Heart right ventricle (tissue), 16 donors: Measurements from ENCODE around the gene ABCA8. TPM values are rescaled to one million over a fixed set of nuclear protein-coding genes. Genes with fewer than 3 reads are reported as not detected.
A peak's percentile ranks its signal among the peaks of the same experiment; 100 is the strongest.
"Not testable (repeated sequence)": the region's sequence is repeated elsewhere in the genome, so short reads cannot be mapped to it uniquely, and the experiment has no call there.

Experiments used
- ATAC-seq, 8 donors: fragments of 200-7000 bp; cut with Tn5 transposase; one replicate each; pipeline ENCODE4 v1.9.1; 2020; ENCODE audit warnings: mild to moderate bottlenecking in 8 of 8, moderate library complexity in 8 of 8, moderate number of reproducible peaks in 1 of 8
- DNase-seq, 2 donors: peaks; one replicate each; pipeline ENCODE4 v3.0.0-alpha.2; 2020
- H3K27ac ChIP-seq, 10 donors: fragments of 200-600 bp; sonication (generic) in 2 of 10; one replicate each; pipeline versions ENCODE4 v1.5.0 to v1.8.0; 2020 to 2022; ENCODE audit warnings: mild to moderate bottlenecking in 3 of 10
- H3K27me3 ChIP-seq, 7 donors: fragments of 200-600 bp; one replicate each; pipeline ENCODE4 v1.8.0; 2021 to 2022; ENCODE audit warnings: mild to moderate bottlenecking in 2 of 7
- H3K36me3 ChIP-seq, 9 donors: fragments of 200-600 bp; sonication (generic) in 1 of 9; one replicate each; pipeline versions ENCODE4 v1.5.0 to v1.8.0; 2020 to 2022; ENCODE audit warnings: mild to moderate bottlenecking in 2 of 9
- H3K4me1 ChIP-seq, 9 donors: fragments of 200-600 bp; sonication (generic) in 1 of 9; one replicate each; pipeline versions ENCODE4 v1.5.0 to v1.8.0; 2020 to 2022; ENCODE audit warnings: mild to moderate bottlenecking in 4 of 9
- H3K4me3 ChIP-seq, 10 donors: fragments of 200-600 bp; sonication (generic) in 2 of 10; one replicate each; pipeline versions ENCODE4 v1.5.0 to v1.8.0; 2020 to 2022; ENCODE audit warnings: mild to moderate bottlenecking in 7 of 10, moderate library complexity in 2 of 10
- H3K9me3 ChIP-seq, 11 donors: fragments of 200-600 bp in 10 of 11; sonication (generic) in 2 of 11; one replicate each; pipeline versions ENCODE4 v1.5.0 to v1.8.0; 2013 to 2022; ENCODE audit warnings: mild to moderate bottlenecking in 2 of 11, control low read depth in 1 of 11, moderate library complexity in 1 of 11
- WGBS, 2 donors: extraction: QIAGEN DNeasy Blood & Tissue Kit; methylation state at CpG; one replicate each; pipeline ENCODE4 v1.1.7; 2013; ENCODE audit warnings: inconsistent platforms in 1 of 2; 5-methylcytosine and 5-hydroxymethylcytosine counted together
- intact Hi-C, 10 donors: fragments of 100-400 bp; cut with DNase I; formaldehyde crosslinking; loops; one replicate each; pipeline versions ENCODE4 v1.11.1 to v1.14.2; 2022
- polyA plus RNA-seq, 2 donors: library from polyadenylated mRNA; stranded (reverse); fragments of 200-250 nt; gene quantifications; one replicate each; pipeline ENCODE4 v1.2.3, GENCODE V29; 2013
- total RNA-seq, 10 donors: library from RNA; stranded (reverse); fragmentation: NEBNext Ultra II Directional in 3 of 10; extraction: Animal tissue kit (Norgen Biotek cat#: 25700) in 3 of 10; gene quantifications; one replicate each; pipeline versions ENCODE4 v1.2.1 to v1.2.4, GENCODE V29; 2021 to 2023
- TF ChIP-seq, protein P1 (sequence below), 9 donors: fragments of 200-600 bp; sonication (generic) in 2 of 9; IDR thresholded peaks; one replicate each; pipeline versions ENCODE4 v1.5.0 to v1.8.0; 2021 to 2022; ENCODE audit warnings: antibody characterized with exemption in 9 of 9, mild to moderate bottlenecking in 5 of 9, moderate library complexity in 1 of 9
- donor health status: Arrhythmogenic right ventricular cardiomyopathy.
- donor health status: ischemic (EF 13 %, LVEDD 7.1; RV severe dilation, severe dysfunction).
- donor health status: healthy with polysubstance abuse.
- donor health status: DM: no; HTN: yes; CAD: no.
- donor health status: DM: no; HTN: no; CAD: no.
- donor health status: ischemic (EF 25% LVEDD 6.9; RV normal size, moderate dysfunction).
- donor health status: ischemic (EF 25% LVEDD 5.7; RV mildly dilated, moderate dysfunction).
- donor health status: healthy.
- donor health status: DM: yes; HTN: yes; CAD: no.
- donor health status: Ischemic cardiomyopathy.
- donor health status: ischemic (EF 35%, LVEDD 5.7; RV mildly dilated, moderate dysfunction).
- donor health status: nonischemic (EF 11% LVEDD 7.7; RV severe dilation, severe dysfunction).
- donor health status: DM: yes; HTN: yes; CAD: no.
- donor health status: PGD.
- donor health status: ischemic (EF 29% LVEDD 5.4; RV normal size, mild dysfunction).
- donor health status: nonischemic (EF 23%, LVEDD 6.1; RV moderate dilation, normal function).

ABCA8 gene
- total and polyA plus RNA-seq, 12 donors: 10.1 to 93.0 (median 35.7) TPM

DNA sequence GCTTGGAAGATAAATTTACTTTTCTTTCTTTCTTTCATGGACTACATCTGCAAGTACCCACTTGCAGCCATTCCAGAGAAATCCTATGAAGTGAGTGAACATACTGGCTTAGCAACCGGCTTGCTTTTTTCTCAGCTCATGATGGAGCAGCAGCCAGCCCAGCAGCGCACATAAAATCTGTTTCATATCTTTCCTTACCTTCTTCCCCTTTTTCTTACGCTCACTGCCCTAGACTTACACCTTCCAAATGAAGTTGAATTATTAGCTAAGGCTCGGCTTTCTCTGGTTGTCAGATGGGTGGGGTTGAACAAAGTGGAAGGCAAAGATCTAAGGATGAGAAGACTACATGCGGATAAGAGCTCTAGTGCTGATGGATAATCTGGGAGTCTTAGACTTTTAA lies 13.9 kb upstream of the ABCA8 start:
- 83 to 85% methylated on average over 5 of the region's 5 CpGs for WGBS, 2 donors
- Histone ChIP-seq H3K36me3 (peaks cover 0 to 2% (median 0%) of the 10 kb centered on the region in 9 donors), H3K9me3 (no peaks in the 10 kb centered on the region), H3K27me3 (no peaks in the 10 kb centered on the region), H3K4me1 (peaks cover 0 to 6% (median 0%) of the 10 kb centered on the region in 9 donors), H3K27ac (peak overlapping the region in 2 of 10 donors; percentile 26 to 39), H3K4me3 (no peak overlapping the region)
- no peak for ATAC-seq
- intact Hi-C loops: loop anchor here in 2 of 10 donors (5.0 to 10.0 kb wide), 2 partner anchors 192 to 266 kb away; no protein-coding TSS in a partner anchor
- no peak for DNase-seq
- TF ChIP-seq, protein P1, sequence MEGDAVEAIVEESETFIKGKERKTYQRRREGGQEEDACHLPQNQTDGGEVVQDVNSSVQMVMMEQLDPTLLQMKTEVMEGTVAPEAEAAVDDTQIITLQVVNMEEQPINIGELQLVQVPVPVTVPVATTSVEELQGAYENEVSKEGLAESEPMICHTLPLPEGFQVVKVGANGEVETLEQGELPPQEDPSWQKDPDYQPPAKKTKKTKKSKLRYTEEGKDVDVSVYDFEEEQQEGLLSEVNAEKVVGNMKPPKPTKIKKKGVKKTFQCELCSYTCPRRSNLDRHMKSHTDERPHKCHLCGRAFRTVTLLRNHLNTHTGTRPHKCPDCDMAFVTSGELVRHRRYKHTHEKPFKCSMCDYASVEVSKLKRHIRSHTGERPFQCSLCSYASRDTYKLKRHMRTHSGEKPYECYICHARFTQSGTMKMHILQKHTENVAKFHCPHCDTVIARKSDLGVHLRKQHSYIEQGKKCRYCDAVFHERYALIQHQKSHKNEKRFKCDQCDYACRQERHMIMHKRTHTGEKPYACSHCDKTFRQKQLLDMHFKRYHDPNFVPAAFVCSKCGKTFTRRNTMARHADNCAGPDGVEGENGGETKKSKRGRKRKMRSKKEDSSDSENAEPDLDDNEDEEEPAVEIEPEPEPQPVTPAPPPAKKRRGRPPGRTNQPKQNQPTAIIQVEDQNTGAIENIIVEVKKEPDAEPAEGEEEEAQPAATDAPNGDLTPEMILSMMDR (IDR thresholded peaks at IDR 0.05): no peak

DNA sequence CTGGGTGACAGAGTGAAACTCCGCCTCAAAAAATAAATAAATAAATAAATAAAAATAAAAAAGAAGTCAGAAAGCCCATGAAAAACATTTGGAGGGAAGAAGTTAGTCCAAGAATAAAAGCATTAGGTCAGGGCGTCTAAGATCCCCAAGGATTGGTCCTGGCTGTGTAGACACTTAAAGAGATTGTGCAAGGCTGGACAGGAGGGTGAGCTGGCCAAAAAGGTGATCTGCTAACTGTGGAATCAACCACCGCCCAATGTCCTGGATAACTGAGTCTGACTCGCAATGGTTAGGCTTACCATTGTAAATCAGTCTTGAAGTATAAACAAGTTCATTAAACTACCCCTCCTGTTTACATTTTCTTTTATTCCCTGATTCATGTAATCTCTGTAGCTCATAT lies 8.8 kb upstream of the ABCA8 start:
- no peaks in the 10 kb centered on the region for H3K27me3 ChIP-seq
- H3K36me3 ChIP-seq: no peaks in the 10 kb centered on the region
- intact Hi-C loops: loop anchor here in 1 of 10 donors (10.0 kb wide), 1 partner anchor 271 kb away; no protein-coding TSS in a partner anchor
- H3K9me3 ChIP-seq: peaks cover 0 to 8% (median 0%) of the 10 kb centered on the region in 11 donors
- no peak overlapping the region for H3K4me3 ChIP-seq
- H3K27ac ChIP-seq: peak overlapping the region in 4 of 10 donors; percentile 16 to 39 (median 20)
- WGBS, 2 donors: 79% methylated on average over 4 of the region's 4 CpGs
- TF ChIP-seq, protein P1 (IDR thresholded peaks at IDR 0.05): no peak
- peak in 6 of 8 donors; percentile 31 to 87 (median 62) for ATAC-seq
- DNase-seq: no peak
- peaks cover 0 to 9% (median 0%) of the 10 kb centered on the region in 9 donors for H3K4me1 ChIP-seq

- H3K9me3 ChIP-seq: peaks cover 0 to 8% (median 0%) of the 10 kb centered on the region in 11 donors
- H3K36me3 ChIP-seq: no peaks in the 10 kb centered on the region
- intact Hi-C loops: loop anchor here in 1 of 10 donors (10.0 kb wide), 1 partner anchor 273 kb away; no protein-coding TSS in a partner anchor
- H3K4me3 ChIP-seq: no peak overlapping the region
- DNase-seq (peak; percentile 12 to 48), ATAC-seq (peak; percentile 37 to 94 (median 72))
- peaks cover 0 to 9% (median 0%) of the 10 kb centered on the region in 9 donors for H3K4me1 ChIP-seq
- H3K27me3 ChIP-seq: no peaks in the 10 kb centered on the region
- 31 to 38% methylated on average over 9 of the region's 9 CpGs for WGBS, 2 donors
- H3K27ac ChIP-seq: peak overlapping the region in 4 of 10 donors; percentile 8 to 45 (median 26)
- TF ChIP-seq, protein P1 (IDR thresholded peaks at IDR 0.05): no peak
These were observed 6.2 kb upstream of the ABCA8 start for GRCh38 chr17:68961214-68961882.

- WGBS, 2 donors: 69 to 95% methylated on average over 2 of the region's 2 CpGs
- H3K36me3 ChIP-seq, H3K27ac ChIP-seq, H3K4me3 ChIP-seq, ATAC-seq, DNase-seq, H3K27me3 ChIP-seq, H3K9me3 ChIP-seq: not testable (repeated sequence)
- intact Hi-C loops: loop anchor here in 1 of 10 donors (5.0 kb wide), 1 partner anchor 182 kb away; no protein-coding TSS in a partner anchor
- peaks cover 0 to 14% (median 0%) of the 10 kb centered on the region in 9 donors for H3K4me1 ChIP-seq
These were observed 3.9 kb upstream of the ABCA8 start for GRCh38 chr17:68959117-68959516.
